Measurements from ENCODE around the gene SLC6A7.

DNA sequence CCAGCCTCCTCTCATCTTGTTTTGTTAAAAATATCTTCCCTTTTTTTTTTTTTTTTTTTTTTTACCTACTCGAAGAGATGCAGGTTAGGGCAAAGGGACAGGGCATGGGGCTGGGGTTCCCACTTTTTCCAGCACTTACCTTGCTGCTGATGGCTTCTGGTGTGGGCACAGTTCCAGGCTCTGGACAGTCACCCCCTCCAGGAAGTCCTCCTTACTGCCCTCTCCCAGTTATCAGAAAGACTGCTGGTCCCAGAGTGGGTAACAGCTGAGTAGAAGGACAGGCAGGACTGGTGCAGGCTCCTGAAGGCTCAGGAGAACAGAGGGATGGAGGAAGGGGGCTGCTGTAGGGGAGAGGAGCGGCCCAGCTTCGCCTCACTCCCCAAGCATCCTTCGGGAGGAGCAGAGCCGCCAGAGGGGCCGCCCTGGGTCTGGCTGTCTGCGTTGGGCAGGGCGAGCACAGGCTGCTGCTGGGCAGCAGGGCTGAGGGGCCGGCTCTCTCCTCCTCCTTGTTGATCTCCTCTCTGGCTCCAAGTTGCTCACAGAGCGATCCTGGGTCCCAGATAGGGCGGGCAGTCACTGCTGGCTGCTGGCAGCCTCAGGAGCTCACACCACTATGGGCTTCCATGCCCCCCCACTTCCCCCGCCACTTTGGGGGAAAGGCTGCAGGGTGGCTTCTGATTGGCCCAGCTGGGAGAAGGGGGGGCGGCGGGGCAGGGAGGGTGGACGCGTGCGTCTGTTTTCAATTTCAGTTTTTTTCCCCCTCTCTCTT lies 34.4 kb upstream of the SLC6A7 start, which contains the start of gene PDGFRB:
- TF ChIP-seq, protein P1, sequence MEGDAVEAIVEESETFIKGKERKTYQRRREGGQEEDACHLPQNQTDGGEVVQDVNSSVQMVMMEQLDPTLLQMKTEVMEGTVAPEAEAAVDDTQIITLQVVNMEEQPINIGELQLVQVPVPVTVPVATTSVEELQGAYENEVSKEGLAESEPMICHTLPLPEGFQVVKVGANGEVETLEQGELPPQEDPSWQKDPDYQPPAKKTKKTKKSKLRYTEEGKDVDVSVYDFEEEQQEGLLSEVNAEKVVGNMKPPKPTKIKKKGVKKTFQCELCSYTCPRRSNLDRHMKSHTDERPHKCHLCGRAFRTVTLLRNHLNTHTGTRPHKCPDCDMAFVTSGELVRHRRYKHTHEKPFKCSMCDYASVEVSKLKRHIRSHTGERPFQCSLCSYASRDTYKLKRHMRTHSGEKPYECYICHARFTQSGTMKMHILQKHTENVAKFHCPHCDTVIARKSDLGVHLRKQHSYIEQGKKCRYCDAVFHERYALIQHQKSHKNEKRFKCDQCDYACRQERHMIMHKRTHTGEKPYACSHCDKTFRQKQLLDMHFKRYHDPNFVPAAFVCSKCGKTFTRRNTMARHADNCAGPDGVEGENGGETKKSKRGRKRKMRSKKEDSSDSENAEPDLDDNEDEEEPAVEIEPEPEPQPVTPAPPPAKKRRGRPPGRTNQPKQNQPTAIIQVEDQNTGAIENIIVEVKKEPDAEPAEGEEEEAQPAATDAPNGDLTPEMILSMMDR (IDR thresholded peaks at IDR 0.05; ENCODE audit: low read depth, low read length, poor library complexity, severe bottlenecking) = no peak
- no peak for TF ChIP-seq EZH2phosphoT487 (IDR thresholded peaks at IDR 0.05; ENCODE audit: borderline replicate concordance, low read length)

All from DOHH2 (cell line).